ENCODE data around the gene CACNA1C. TPM values are rescaled to one million over a fixed set of nuclear protein-coding genes. Genes with fewer than 3 reads are reported as not detected.

CACNA1C gene
- total RNA-seq, 2 experiments from 2014 or later = 0.69 to 1.4 TPM

- no peaks in the 10 kb centered on the region for H3K36me3 ChIP-seq (ENCODE audit: insufficient read depth, low read length)
- CTCF ChIA-PET (ENCODE audit: unreplicated experiment) = no interaction called here
Measured at GRCh38 chr12:2495417-2496112, 442.8 kb downstream of the CACNA1C start.

GRCh38 chr12:2498964-2499500 is 446.2 kb downstream of the CACNA1C start:
- no peaks in the 10 kb centered on the region for H3K79me2 ChIP-seq (ENCODE audit: insufficient read depth, low read depth, low read length)
- H2AFZ ChIP-seq (ENCODE audit: low read length) = no peak overlapping the region
- H3K27ac ChIP-seq (ENCODE audit: low read depth, low read length, poor library complexity, severe bottlenecking) = no peak overlapping the region
- H3K4me1 ChIP-seq (ENCODE audit: insufficient read depth, low read length, poor library complexity, severe bottlenecking) = no peaks in the 10 kb centered on the region
- intact Hi-C loops (cut with micrococcal nuclease; ENCODE audit: unreplicated experiment) = no loop called here
- peak; percentile 1 for DNase-seq (ENCODE audit: low spot score)
- no peaks in the 10 kb centered on the region for H3K9me3 ChIP-seq (ENCODE audit: low read length)
- no peaks in the 10 kb centered on the region for H3K36me3 ChIP-seq (ENCODE audit: insufficient read depth, low read length)
- TF ChIP-seq CTCF (conservative IDR thresholded peaks at IDR 0.05; ENCODE audit: low read length) = no peak
- TF ChIP-seq EZH2phosphoT487 (IDR thresholded peaks at IDR 0.05; ENCODE audit: borderline replicate concordance, low read depth, low read length) = no peak
- CTCF ChIA-PET (ENCODE audit: unreplicated experiment) = no interaction called here
- no peaks in the 10 kb centered on the region for H4K20me1 ChIP-seq (ENCODE audit: insufficient read depth, low read length)
- no peak overlapping the region for H3K4me2 ChIP-seq (ENCODE audit: low read length)
- H3K9me2 ChIP-seq (ENCODE audit: insufficient read depth, low read length) = no peaks in the 10 kb centered on the region
- BruUV-seq (replicated peaks) = no TSS peak
- POLR2A ChIA-PET = interaction anchor here (0.6 kb wide), 1 partner anchor 107 kb away, joined by 3 read pairs; no protein-coding TSS in a partner anchor
- no peak overlapping the region for H3K4me3 ChIP-seq (ENCODE audit: low read depth, low read length, poor library complexity, severe bottlenecking)

More at GRCh38 chr12:2495417-2496112, 442.8 kb downstream of the CACNA1C start:
- Histone ChIP-seq H3K27ac (ENCODE audit: low read depth, low read length, poor library complexity, severe bottlenecking) (no peak overlapping the region), H2AFZ (ENCODE audit: low read length) (no peak overlapping the region), H3K4me2 (ENCODE audit: low read length) (no peak overlapping the region), H3K9me3 (ENCODE audit: low read length) (no peaks in the 10 kb centered on the region), H3K9me2 (ENCODE audit: insufficient read depth, low read length) (no peaks in the 10 kb centered on the region), H3K79me2 (ENCODE audit: insufficient read depth, low read depth, low read length) (no peaks in the 10 kb centered on the region), H3K4me1 (ENCODE audit: insufficient read depth, low read length, poor library complexity, severe bottlenecking) (no peaks in the 10 kb centered on the region), H4K20me1 (ENCODE audit: insufficient read depth, low read length) (no peaks in the 10 kb centered on the region), H3K4me3 (ENCODE audit: low read depth, low read length, poor library complexity, severe bottlenecking) (no peak overlapping the region)
- intact Hi-C loops (cut with micrococcal nuclease; ENCODE audit: unreplicated experiment) = no loop called here
- no peak for DNase-seq (ENCODE audit: low spot score)
- no TSS peak for BruUV-seq (replicated peaks)
- POLR2A ChIA-PET = interaction anchor here (0.5 kb wide), 1 partner anchor 1019 kb away, joined by 3 read pairs; no protein-coding TSS in a partner anchor
- TF ChIP-seq EZH2phosphoT487 (IDR thresholded peaks at IDR 0.05; ENCODE audit: borderline replicate concordance, low read depth, low read length) (no peak), CTCF (conservative IDR thresholded peaks at IDR 0.05; ENCODE audit: low read length) (no peak)
